Tibial nerve (tissue), 4 donors: ENCODE data around the gene CMTM2. TPM values are rescaled to one million over a fixed set of nuclear protein-coding genes. Genes with fewer than 3 reads are reported as not detected.

ENCODE experiments used
- DNase-seq, 2 donors: peaks; one replicate each; pipeline ENCODE4 v3.0.0-alpha.2; 2019; ENCODE audit warnings: low spot score in 2 of 2
- H3K27ac ChIP-seq, 4 donors: fragments of 200-600 bp; sonication (generic) in 3 of 4; one replicate each; pipeline ENCODE4 v1.5.1; 2017 to 2019; ENCODE audit warnings: mild to moderate bottlenecking in 1 of 4
- H3K27me3 ChIP-seq, 2 donors: fragments of 200-600 bp; sonication (generic) in 1 of 2; one replicate each; pipeline versions ENCODE4 v1.5.1 to v1.6.0; 2017 to 2019
- H3K36me3 ChIP-seq, 3 donors: fragments of 200-600 bp; sonication (generic); one replicate each; pipeline ENCODE4 v1.5.1; 2018 to 2019
- H3K4me1 ChIP-seq, 4 donors: fragments of 200-600 bp; sonication (generic) in 3 of 4; one replicate each; pipeline ENCODE4 v1.5.1; 2017 to 2019
- H3K4me3 ChIP-seq, 4 donors: fragments of 200-600 bp; sonication (generic) in 3 of 4; one replicate each; pipeline ENCODE4 v1.5.1; 2017 to 2019; ENCODE audit warnings: mild to moderate bottlenecking in 1 of 4, moderate library complexity in 1 of 4
- H3K9me3 ChIP-seq, 4 donors: fragments of 200-600 bp; sonication (generic) in 3 of 4; one replicate each; pipeline ENCODE4 v1.5.1; 2017 to 2019
- CTCF ChIP-seq, 5 experiments: fragments of 200-600 bp in 3 of 5; fragments of 450-650 bp in 2 of 5; sonication (generic) in 3 of 5; IDR thresholded peaks; one replicate each; pipeline ENCODE4 v1.5.1; 2016 to 2019; ENCODE audit warnings: antibody characterized with exemption in 5 of 5, mild to moderate bottlenecking in 3 of 5, moderate library complexity in 2 of 5
- EP300 ChIP-seq, 2 donors: sonication (generic); formaldehyde crosslinking; IDR thresholded peaks; one replicate each; pipeline ENCODE4 v1.6.1; 2017; ENCODE audit warnings: antibody characterized with exemption in 2 of 2, mild to moderate bottlenecking in 1 of 2
- POLR2A ChIP-seq, 2 donors: fragments of 450-650 bp; IDR thresholded peaks; one replicate each; pipeline ENCODE4 v1.6.1; 2017; ENCODE audit warnings: antibody characterized with exemption in 2 of 2, mild to moderate bottlenecking in 2 of 2, moderate library complexity in 2 of 2
- WGBS, 2 donors: methylation state at CpG; one replicate each; pipeline ENCODE4 v1.1.5; 2018; 5-methylcytosine and 5-hydroxymethylcytosine counted together
- total RNA-seq, 4 donors: library from RNA; depleted of rRNA; stranded (reverse); fragments of >200 nt; gene quantifications; one replicate each; pipeline ENCODE4 v1.1.0, GENCODE V29; 2016

Gene CMTM2
- total RNA-seq, 4 donors from 2014 or later: not detected

DNA sequence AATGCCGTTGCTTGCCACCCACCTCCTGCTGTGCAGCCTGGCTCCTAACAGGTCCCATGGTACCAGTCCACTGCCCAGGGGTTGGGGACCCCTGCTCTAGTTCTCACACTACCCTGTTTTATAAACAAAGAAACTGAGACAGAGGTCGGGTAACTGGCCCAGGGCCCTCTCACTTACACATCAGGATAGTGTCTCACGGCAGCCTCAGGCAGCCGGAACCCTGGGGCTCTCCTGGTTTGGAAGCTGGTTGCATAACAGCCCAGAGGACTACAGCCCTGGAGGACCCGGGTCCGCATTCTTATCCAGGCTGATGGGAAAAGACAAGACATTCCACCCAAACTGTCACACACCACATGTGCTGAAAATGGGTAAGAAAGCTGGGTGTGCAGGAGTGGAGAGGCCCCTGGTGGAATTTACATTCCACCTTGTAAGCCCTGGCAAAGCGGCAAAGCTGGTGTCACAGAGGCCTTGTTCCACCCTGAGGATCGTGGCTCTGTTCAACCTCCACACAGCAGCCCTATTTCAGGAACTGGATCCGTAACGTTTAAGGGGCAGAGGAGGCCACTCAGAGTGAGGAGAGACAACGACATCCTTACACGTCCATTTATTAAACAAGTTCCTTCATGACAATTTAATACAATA is 35.0 kb downstream of the CMTM2 start:
- H3K36me3 ChIP-seq: peaks cover 0 to 58% (median 10%) of the 10 kb centered on the region in 3 donors
- TF ChIP-seq EP300 (IDR thresholded peaks at IDR 0.05) (no peak), CTCF (IDR thresholded peaks at IDR 0.05) (no peak), POLR2A (IDR thresholded peaks at IDR 0.05) (no peak)
- no peak overlapping the region for H3K27ac ChIP-seq
- H3K27me3 ChIP-seq: no peaks in the 10 kb centered on the region
- WGBS, 2 donors: 83 to 86% methylated on average over 11 to 12 of the region's 12 CpGs
- peaks cover 0 to 29% (median 2%) of the 10 kb centered on the region in 4 donors for H3K4me1 ChIP-seq
- no peak for DNase-seq
- no peak overlapping the region for H3K4me3 ChIP-seq
- no peaks in the 10 kb centered on the region for H3K9me3 ChIP-seq

DNA sequence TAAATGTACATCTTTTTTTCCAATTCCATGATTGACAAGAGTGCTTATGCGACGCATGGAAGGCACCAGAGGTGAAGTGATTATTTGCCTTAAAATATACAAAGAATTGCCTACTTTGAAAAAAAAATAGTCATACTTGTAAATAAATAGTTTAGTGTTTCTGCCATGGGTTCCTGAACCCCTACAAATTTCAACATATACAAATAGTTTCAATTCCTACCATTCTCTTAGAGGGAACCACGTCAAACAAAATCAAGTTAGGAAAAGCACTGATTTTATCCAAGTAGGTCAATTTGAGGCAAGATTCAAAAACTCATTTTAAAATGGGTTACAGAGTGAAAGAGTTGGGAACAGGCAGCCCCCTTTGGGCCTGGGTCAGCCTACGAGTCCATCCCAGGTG is 36.9 kb downstream of the CMTM2 start:
- Histone ChIP-seq H3K27me3 (no peaks in the 10 kb centered on the region), H3K9me3 (no peaks in the 10 kb centered on the region), H3K36me3 (peaks cover 0 to 44% (median 10%) of the 10 kb centered on the region in 3 donors), H3K27ac (no peak overlapping the region), H3K4me3 (no peak overlapping the region), H3K4me1 (peaks cover 0 to 38% (median 2%) of the 10 kb centered on the region in 4 donors)
- no peak for TF ChIP-seq CTCF (IDR thresholded peaks at IDR 0.05)
- no peak for TF ChIP-seq EP300 (IDR thresholded peaks at IDR 0.05)
- no peak for TF ChIP-seq POLR2A (IDR thresholded peaks at IDR 0.05)
- 84 to 85% methylated on average over 4 of the region's 4 CpGs for WGBS, 2 donors
- DNase-seq: no peak

DNA sequence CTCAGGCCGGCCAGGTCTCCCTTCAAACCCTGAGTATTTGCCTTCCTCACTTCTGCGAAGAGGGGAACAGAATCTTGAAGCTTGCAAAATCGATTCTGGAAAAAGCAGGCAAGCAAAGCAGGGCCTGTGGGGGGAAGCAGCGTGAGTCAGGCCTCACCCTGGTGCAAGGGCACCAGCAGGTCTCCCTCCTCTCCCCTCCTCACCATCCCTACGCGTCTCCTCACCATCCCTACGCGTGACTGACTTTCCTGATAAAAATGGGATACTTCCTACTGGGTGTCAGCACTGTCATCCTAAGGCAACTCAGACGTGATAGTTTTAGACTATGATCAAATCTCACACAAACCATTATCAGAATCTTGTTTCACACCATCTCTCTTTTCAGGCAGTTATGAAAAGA is 37.3 kb downstream of the CMTM2 start:
- 61 to 64% methylated on average over 9 of the region's 9 CpGs for WGBS, 2 donors
- Histone ChIP-seq H3K36me3 (peaks cover 0 to 44% (median 10%) of the 10 kb centered on the region in 3 donors), H3K27me3 (no peaks in the 10 kb centered on the region), H3K4me3 (no peak overlapping the region), H3K4me1 (peaks cover 0 to 38% (median 2%) of the 10 kb centered on the region in 4 donors), H3K9me3 (no peaks in the 10 kb centered on the region), H3K27ac (no peak overlapping the region)
- TF ChIP-seq CTCF (IDR thresholded peaks at IDR 0.05): no peak
- no peak for TF ChIP-seq POLR2A (IDR thresholded peaks at IDR 0.05)
- no peak for TF ChIP-seq EP300 (IDR thresholded peaks at IDR 0.05)
- DNase-seq: no peak

GRCh38 chr16:66617010-66617434 is 37.8 kb downstream of the CMTM2 start:
- Histone ChIP-seq H3K4me3 (no peak overlapping the region), H3K27me3 (no peaks in the 10 kb centered on the region), H3K36me3 (peaks cover 0 to 44% (median 8%) of the 10 kb centered on the region in 3 donors), H3K27ac (no peak overlapping the region), H3K4me1 (peaks cover 0 to 38% (median 2%) of the 10 kb centered on the region in 4 donors), H3K9me3 (no peaks in the 10 kb centered on the region)
- no peak for DNase-seq
- no peak for TF ChIP-seq CTCF (IDR thresholded peaks at IDR 0.05)
- no peak for TF ChIP-seq EP300 (IDR thresholded peaks at IDR 0.05)
- TF ChIP-seq POLR2A (IDR thresholded peaks at IDR 0.05): no peak
- WGBS, 2 donors: 65 to 70% methylated on average over 2 of the region's 2 CpGs

DNA sequence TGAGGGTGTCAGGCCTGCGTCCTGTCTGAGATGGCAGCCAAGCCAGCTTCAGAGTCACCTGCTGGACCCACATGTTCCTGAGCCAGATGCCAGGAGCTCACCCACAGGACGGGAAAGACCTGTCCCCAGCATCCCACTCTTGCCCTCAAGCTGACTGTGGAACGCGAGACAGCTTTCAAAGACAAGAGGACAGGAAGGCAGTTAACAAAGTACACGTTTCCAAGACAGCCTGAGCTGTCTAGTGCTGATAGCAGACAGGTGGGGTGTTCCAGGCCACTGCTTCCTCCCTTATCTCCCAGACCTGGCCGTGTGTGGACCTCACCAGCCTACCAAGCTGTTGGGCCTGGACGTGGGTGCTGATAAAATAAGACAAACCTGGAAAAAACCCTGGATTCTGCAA is 38.5 kb downstream of the CMTM2 start:
- no peak overlapping the region for H3K4me3 ChIP-seq
- no peak overlapping the region for H3K27ac ChIP-seq
- H3K9me3 ChIP-seq: no peaks in the 10 kb centered on the region
- H3K27me3 ChIP-seq: no peaks in the 10 kb centered on the region
- H3K36me3 ChIP-seq: peaks cover 0 to 39% (median 1%) of the 10 kb centered on the region in 3 donors
- TF ChIP-seq CTCF (IDR thresholded peaks at IDR 0.05): no peak
- no peak for TF ChIP-seq POLR2A (IDR thresholded peaks at IDR 0.05)
- TF ChIP-seq EP300 (IDR thresholded peaks at IDR 0.05): no peak
- WGBS, 2 donors: 76 to 82% methylated on average over 7 of the region's 7 CpGs
- no peak for DNase-seq
- peaks cover 0 to 38% (median 2%) of the 10 kb centered on the region in 4 donors for H3K4me1 ChIP-seq
